A172 (cell line): Measurements from ENCODE around the gene TTC33. TPM values are rescaled to one million over a fixed set of nuclear protein-coding genes. Genes with fewer than 3 reads are reported as not detected.

Experiments
- DNase-seq: peaks from one replicate; pipeline ENCODE4 v3.0.0-alpha.2; 2015; ENCODE audit warnings: low spot score
- total RNA-seq: library from RNA; depleted of rRNA; stranded (reverse); fragments of >200 nt; shearing (Covaris generic); gene quantifications from 2 replicates; pipeline ENCODE4 v1.2.3, GENCODE V29; 2014; rRNA removed

The TTC33 gene
- total RNA-seq, 1 experiment from 2014 or later = 24.4 TPM

DNA sequence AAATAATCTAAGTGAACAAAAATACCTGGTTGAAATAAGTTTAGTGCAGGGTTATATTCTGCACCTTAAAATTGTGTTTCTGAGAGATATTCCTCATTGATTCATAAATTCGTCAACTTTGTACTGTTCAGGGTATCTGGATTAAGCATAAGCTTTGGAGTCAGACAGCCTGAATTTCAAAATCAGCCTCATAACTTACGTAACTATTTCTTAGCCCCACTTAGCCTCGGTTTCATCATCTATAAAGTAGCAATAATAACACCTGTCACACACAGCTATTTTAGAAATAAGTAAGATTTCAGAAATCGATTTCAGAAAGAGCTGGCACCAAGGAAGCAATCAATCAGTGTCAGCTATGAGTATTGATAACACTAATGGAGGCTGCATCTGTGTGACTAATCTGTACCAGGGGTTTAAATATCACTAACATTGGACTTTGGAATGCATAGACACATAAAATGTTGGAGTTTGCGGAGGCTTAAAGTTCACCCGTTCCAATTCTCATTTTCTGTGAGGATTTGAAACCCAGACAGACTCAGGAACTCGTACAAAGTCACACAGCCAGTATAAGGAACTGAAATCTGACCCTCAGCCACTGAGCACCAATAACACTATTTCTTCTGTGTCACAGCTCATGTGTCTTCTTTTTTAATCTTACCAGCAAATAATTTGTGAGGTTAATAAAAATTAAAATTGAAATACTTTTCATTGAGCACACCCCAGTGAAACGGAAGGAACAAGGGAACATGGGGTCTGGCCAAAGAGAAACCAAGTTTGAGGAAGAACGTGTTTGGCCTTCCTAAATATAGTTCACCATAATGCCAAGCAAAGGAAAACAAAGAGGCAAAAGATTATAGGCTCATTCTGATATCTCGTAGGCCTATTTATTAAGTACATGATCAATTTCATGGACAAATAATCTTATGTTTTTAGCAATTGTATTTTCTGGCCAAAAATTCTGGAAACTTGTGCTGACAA lies 270.5 kb downstream of the TTC33 start:
- DNase-seq = no peak

DNA sequence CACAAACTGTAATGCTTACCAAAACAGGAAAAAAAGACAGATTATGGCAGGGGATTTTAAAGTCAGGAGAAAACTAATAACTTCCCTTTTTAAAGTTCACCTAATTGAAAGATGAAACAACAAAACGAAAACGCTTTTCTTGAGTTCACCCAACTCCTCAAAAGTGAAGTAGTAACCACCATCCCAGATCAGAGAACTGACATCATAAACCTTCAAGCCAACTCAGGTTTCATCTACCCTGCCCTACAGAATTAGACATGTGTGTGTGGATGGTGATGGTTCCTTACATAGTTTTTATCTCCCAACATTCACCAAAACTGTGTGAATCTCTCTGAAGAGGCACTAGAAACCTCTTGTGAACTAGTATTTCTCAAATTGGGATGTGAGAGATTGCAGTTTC lies 271.3 kb downstream of the TTC33 start:
- DNase-seq = no peak

DNA sequence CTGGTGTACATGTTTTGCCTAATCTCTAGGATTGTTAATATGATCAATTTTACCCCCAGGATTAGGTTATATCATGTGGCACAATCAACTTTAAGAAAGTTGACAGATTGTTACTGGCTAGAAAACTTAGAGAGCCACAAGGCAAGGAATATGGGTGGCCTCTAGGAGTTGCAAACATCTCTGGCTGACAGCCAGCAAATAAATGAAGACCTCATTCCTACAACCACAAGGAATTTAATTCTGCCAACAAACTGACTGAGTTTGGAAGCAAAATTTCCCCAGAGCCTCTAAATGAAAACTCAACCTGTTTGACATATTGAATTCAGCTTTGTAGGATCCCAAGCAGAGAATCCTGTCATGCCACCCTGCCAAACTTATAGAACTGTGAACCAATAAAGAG lies 272.4 kb downstream of the TTC33 start:
- DNase-seq = peak; percentile 73

DNA sequence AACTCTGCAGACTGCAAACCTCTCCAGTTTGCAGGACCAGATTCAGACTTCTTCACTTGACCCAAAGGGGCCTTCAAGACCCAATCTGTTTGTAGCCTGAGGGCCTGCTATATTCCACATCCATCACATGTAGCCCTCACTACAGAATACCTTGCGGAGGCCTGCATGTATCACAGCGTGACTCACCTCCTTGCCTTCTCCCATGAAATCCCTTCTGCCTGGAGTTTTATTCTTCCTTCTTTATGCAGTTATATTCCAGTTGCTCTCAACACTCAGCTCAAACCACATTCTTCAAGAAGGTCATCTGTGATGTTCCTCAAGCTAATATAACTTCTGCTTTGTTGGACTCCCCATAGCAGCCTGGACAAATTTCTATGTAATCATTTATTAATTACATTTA lies 274.5 kb downstream of the TTC33 start:
- DNase-seq = peak; percentile 62

DNA sequence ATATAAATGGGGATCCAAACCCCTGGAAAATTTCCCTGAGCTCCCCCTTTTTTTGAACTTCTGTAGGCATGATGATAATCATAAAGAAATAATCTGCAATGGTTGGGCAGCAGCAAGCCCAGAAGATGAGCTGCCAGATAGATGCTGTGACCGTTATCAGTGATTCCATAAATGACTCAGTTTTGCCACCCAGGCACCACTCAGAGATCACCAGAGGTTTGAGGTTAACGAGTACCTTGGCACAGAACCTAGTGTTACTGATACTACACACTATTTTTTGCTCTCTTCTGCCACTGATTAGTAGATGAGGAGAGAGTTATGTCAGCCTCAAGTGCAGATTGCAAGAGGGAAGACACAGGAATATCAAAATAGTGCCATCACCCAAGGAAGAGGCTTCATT lies 275.4 kb downstream of the TTC33 start:
- peak; percentile 70 for DNase-seq

DNA sequence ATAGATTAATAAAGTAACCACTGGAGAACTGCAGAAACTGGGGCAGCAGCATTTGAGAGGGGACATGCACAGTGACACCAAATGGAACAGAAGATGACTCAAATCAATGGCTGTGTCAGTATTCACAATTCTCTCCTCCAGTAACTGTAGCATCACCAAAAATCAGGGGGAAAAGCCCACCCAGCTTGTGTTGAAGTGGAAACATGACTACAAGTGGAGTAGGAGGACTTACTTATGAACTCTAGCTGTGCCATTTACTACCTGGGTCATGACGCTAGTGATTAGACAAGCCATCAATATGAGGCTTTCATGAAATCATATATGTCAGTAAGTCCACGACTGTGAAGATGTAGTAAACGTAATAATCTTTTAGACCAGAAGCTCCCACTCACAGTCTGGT lies 275.8 kb downstream of the TTC33 start:
- DNase-seq = no peak

GRCh38 chr5:40478766-40479165 lies 277.0 kb downstream of the TTC33 start:
- DNase-seq = no peak

- DNase-seq = peak; percentile 90
These were observed 277.8 kb downstream of the TTC33 start for GRCh38 chr5:40477856-40478546.

GRCh38 chr5:40475561-40475960 lies 280.2 kb downstream of the TTC33 start:
- no peak for DNase-seq

DNA sequence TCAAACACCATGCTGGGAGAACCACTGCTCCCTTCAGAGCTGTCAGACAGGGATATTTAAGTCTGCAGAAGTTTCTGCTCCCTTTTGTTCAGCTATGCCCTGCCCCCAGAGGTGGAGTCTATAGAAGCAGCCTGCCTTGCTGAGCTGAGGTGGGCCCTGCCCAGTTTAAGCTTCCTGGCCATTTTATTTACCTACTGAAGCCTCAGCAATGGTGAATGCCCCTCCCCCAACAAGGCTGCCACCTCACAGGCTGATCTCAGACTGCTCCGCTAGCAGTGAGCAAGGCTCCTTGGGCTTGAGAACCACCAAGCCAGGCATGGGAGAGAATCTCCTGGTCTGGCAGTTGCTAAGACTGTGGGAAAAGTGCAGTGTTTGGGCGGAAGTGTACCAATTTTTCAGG lies 281.5 kb downstream of the TTC33 start:
- DNase-seq = no peak

DNA sequence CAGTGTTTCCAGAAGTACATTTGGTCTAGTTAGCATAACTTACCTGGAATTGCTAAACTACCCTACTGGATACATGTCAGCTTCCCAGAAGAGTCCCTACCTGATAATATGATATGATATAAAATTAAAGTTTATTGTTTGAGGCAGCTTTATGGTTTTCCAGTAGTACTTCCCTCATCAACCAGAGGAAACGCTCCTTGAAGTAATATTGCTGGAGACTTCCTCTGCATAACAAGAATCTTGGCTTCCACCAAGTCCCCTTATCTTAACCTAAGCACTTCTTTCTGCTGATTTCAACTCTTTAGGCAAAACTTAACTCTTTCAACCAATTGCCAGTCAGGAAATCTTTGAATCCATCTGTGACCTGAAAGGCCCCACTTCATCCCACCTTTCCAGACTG lies 290.3 kb downstream of the TTC33 start:
- DNase-seq = no peak

GRCh38 chr5:40464511-40464910 lies 291.2 kb downstream of the TTC33 start:
- peak; percentile 37 for DNase-seq

Other genes with a start within 250 kb of the TTC33 start
- 3.8 and 4.0 TPM in 2 replicates for gene PTGER4, start 76.0 kb downstream of the TTC33 start, total RNA-seq
- gene PRKAA1, start 42.4 kb upstream of the TTC33 start, total RNA-seq = 81.2 and 83.5 TPM in 2 replicates
- gene RPL37, start 79.3 kb upstream of the TTC33 start, total RNA-seq = 93.4 and 728 TPM in 2 replicates
- gene CARD6, start 85.4 kb upstream of the TTC33 start, total RNA-seq = 8.5 and 10.3 TPM in 2 replicates
- gene C7, start 153.5 kb upstream of the TTC33 start, total RNA-seq = not detected in 2 replicates